Measurements from ENCODE around the gene EIF4G3. TPM values are rescaled to one million over a fixed set of nuclear protein-coding genes. Genes with fewer than 3 reads are reported as not detected.

The EIF4G3 gene
- total and polyA plus RNA-seq, 9 of the 15 experiments (the other 6 are each of a cell fraction or from before 2014, with no cell fraction given) = 6.7 to 40.5 (median 32.1) TPM

DNA sequence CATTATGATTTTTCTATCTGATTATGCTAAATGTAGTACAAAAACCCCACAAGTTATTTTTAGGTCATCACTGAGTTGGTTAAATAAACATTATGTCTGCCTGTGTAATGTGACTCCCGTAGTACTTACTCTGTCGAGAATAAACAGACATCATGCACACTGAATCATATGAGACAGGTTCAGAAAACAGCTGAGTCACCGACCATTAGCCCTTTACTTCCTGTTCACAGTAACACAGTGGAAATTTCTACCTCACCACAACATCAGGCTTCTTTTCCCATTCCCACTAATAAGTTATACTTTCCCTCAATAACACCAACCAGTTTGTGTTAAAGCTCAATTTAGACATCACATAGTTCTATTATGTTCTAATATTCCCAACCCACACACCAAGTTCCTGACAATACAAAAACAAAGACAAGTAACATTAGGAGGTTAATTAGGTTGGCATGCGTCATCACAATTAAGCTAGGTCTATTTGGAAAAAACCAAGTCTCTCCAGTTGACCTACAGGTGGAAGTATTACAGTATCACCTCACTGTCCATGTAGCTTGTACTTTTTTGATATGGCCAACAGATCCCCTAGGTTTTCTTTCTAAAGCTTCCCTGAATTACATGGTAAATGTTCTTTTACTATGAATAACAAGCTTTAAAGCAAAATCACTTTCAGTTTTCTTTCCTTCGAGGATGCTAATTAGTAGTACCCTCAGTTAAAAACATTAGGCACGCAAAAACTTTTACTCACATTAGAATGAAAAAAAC lies 154.2 kb downstream of the EIF4G3 start (continued):
- TF ChIP-seq, protein P1, sequence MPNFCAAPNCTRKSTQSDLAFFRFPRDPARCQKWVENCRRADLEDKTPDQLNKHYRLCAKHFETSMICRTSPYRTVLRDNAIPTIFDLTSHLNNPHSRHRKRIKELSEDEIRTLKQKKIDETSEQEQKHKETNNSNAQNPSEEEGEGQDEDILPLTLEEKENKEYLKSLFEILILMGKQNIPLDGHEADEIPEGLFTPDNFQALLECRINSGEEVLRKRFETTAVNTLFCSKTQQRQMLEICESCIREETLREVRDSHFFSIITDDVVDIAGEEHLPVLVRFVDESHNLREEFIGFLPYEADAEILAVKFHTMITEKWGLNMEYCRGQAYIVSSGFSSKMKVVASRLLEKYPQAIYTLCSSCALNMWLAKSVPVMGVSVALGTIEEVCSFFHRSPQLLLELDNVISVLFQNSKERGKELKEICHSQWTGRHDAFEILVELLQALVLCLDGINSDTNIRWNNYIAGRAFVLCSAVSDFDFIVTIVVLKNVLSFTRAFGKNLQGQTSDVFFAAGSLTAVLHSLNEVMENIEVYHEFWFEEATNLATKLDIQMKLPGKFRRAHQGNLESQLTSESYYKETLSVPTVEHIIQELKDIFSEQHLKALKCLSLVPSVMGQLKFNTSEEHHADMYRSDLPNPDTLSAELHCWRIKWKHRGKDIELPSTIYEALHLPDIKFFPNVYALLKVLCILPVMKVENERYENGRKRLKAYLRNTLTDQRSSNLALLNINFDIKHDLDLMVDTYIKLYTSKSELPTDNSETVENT (CRISPR knock-in tag; IDR thresholded peaks at IDR 0.05) = 0 out of 2 replicates have a peak, but pooled peaks have one; percentile 14
- TF ChIP-seq NR4A1 (CRISPR knock-in tag; IDR thresholded peaks at IDR 0.05) (no peak), NR4A1 (tag; IDR thresholded peaks at IDR 0.05) (peak; percentile 87), ZNF239 (CRISPR knock-in tag; IDR thresholded peaks at IDR 0.05) (peak; percentile 57; the same call in 1 of the 2 replicates), SRF (CRISPR knock-in tag; IDR thresholded peaks at IDR 0.05) (no peak), FOSL1 (tag; conservative IDR thresholded peaks at IDR 0.05) (peak; percentile 96), ZNF584 (CRISPR knock-in tag; IDR thresholded peaks at IDR 0.05; ENCODE audit: low read depth) (peak; percentile 88; the same call in 1 of the 2 replicates), CREB1 (IDR thresholded peaks at IDR 0.05) (no peak), CREB1 (CRISPR knock-in tag; IDR thresholded peaks at IDR 0.05) (no peak), ZNF133 (CRISPR knock-in tag; IDR thresholded peaks at IDR 0.05) (no peak), GATA2 (CRISPR knock-in tag; IDR thresholded peaks at IDR 0.05) (no peak), JUN (IDR thresholded peaks at IDR 0.05; ENCODE audit: borderline replicate concordance, low read depth, low read length) (peak; percentile 92), JUN (CRISPR knock-in tag; IDR thresholded peaks at IDR 0.05; ENCODE audit: borderline replicate concordance) (peak; percentile 91; the same call in 1 of the 2 replicates), JUNB (CRISPR knock-in tag; conservative IDR thresholded peaks at IDR 0.05) (0 out of 2 replicates have a peak, but pooled peaks have one; percentile 32), BACH1 (tag; IDR thresholded peaks at IDR 0.05) (peak; percentile 99), ZBTB7A (IDR thresholded peaks at IDR 0.05; ENCODE audit: borderline replicate concordance, control insufficient read depth, low read depth, low read length) (no peak), SMARCB1 (IDR thresholded peaks at IDR 0.05; ENCODE audit: insufficient read length, low read depth) (no peak), ZNF75A (CRISPR knock-in tag; IDR thresholded peaks at IDR 0.05) (0 out of 2 replicates have a peak, but pooled peaks have one; percentile 31), ARID1B (IDR thresholded peaks at IDR 0.05) (peak; percentile 92), BRD4 (IDR thresholded peaks at IDR 0.05) (peak; percentile 85; the same call in 1 of the 2 replicates)
- TF ChIP-seq, protein P2, sequence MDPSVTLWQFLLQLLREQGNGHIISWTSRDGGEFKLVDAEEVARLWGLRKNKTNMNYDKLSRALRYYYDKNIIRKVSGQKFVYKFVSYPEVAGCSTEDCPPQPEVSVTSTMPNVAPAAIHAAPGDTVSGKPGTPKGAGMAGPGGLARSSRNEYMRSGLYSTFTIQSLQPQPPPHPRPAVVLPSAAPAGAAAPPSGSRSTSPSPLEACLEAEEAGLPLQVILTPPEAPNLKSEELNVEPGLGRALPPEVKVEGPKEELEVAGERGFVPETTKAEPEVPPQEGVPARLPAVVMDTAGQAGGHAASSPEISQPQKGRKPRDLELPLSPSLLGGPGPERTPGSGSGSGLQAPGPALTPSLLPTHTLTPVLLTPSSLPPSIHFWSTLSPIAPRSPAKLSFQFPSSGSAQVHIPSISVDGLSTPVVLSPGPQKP (CRISPR knock-in tag; IDR thresholded peaks at IDR 0.05) = no peak
- TF ChIP-seq, protein P3, sequence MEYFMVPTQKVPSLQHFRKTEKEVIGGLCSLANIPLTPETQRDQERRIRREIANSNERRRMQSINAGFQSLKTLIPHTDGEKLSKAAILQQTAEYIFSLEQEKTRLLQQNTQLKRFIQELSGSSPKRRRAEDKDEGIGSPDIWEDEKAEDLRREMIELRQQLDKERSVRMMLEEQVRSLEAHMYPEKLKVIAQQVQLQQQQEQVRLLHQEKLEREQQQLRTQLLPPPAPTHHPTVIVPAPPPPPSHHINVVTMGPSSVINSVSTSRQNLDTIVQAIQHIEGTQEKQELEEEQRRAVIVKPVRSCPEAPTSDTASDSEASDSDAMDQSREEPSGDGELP (CRISPR knock-in tag; IDR thresholded peaks at IDR 0.05; ENCODE audit: borderline replicate concordance) = no peak; the same call in 1 of the 2 replicates
- TF ChIP-seq, protein P4, sequence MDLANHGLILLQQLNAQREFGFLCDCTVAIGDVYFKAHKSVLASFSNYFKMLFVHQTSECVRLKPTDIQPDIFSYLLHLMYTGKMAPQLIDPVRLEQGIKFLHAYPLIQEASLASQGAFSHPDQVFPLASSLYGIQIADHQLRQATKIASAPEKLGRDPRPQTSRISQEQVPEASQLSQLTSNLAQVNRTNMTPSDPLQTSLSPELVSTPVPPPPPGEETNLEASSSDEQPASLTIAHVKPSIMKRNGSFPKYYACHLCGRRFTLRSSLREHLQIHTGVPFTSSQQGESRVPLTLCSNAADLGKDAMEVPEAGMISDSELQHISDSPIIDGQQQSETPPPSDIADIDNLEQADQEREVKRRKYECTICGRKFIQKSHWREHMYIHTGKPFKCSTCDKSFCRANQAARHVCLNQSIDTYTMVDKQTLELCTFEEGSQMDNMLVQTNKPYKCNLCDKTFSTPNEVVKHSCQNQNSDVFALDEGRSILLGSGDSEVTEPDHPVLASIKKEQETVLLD (IDR thresholded peaks at IDR 0.05) = peak; percentile 70; the same call in 1 of the 2 replicates

Data from K562 (cell line).